H9 (cell line): ENCODE measurements around the gene LDB2. TPM values are rescaled to one million over a fixed set of nuclear protein-coding genes. Genes with fewer than 3 reads are reported as not detected.

ENCODE experiments used
- DNase-seq: peaks from one replicate; pipeline ENCODE4 v3.0.0-alpha.2; 2017
- H2AFZ ChIP-seq: one replicate; pipeline ENCODE4 v1.6.1; 2013; ENCODE audit warnings: mild to moderate bottlenecking, low read length, control low read depth, moderate library complexity
- H2AK5ac ChIP-seq: 2 replicates; pipeline ENCODE4 v1.6.1; 2013; ENCODE audit warnings: low read length, control low read depth, mixed read lengths; ENCODE audit not compliant: insufficient read length
- H2BK120ac ChIP-seq: one replicate; pipeline ENCODE4 v1.6.1; 2013; ENCODE audit warnings: low read depth, mild to moderate bottlenecking, low read length, control low read depth, inconsistent platforms; ENCODE audit not compliant: poor library complexity, severe bottlenecking
- H2BK12ac ChIP-seq: 2 replicates; pipeline ENCODE4 v1.6.1; 2013; ENCODE audit warnings: low read length, control low read depth, mixed read lengths, low read depth; ENCODE audit not compliant: insufficient read length
- H2BK15ac ChIP-seq: 2 replicates; pipeline ENCODE4 v1.6.1; 2013; ENCODE audit warnings: low read depth, low read length, control low read depth
- H2BK20ac ChIP-seq: one replicate; pipeline ENCODE4 v1.6.1; 2013; ENCODE audit warnings: low read depth, mild to moderate bottlenecking, low read length, control low read depth, inconsistent platforms; ENCODE audit not compliant: poor library complexity, severe bottlenecking
- H2BK5ac ChIP-seq: 2 replicates; pipeline ENCODE4 v1.6.1; 2013; ENCODE audit warnings: low read length, control low read depth, mixed read lengths; ENCODE audit not compliant: insufficient read length
- H3K14ac ChIP-seq: 2 replicates; pipeline ENCODE4 v1.6.1; 2013; ENCODE audit warnings: low read length, control low read depth; ENCODE audit not compliant: insufficient read depth
- H3K18ac ChIP-seq: 2 replicates; pipeline ENCODE4 v1.6.1; 2013; ENCODE audit warnings: low read depth, mild to moderate bottlenecking, mixed read lengths, low read length, control low read depth; ENCODE audit not compliant: insufficient read length
- H3K23ac ChIP-seq: 2 replicates; pipeline ENCODE4 v1.6.1; 2013; ENCODE audit warnings: low read length, control low read depth, mixed read lengths, low read depth; ENCODE audit not compliant: insufficient read length
- H3K23me2 ChIP-seq: 2 replicates; pipeline ENCODE4 v1.6.1; 2013; ENCODE audit warnings: low read depth, mild to moderate bottlenecking, mixed read lengths, low read length, control low read depth; ENCODE audit not compliant: insufficient read length, poor library complexity, severe bottlenecking
- H3K27ac ChIP-seq: 2 replicates; pipeline ENCODE4 v1.5.1; 2013; ENCODE audit warnings: low read length, control low read depth, mixed read lengths, low read depth; ENCODE audit not compliant: insufficient read length
- H3K27me3 ChIP-seq: 2 replicates; pipeline ENCODE4 v1.6.1; 2013; ENCODE audit warnings: low read length, control low read depth, inconsistent platforms; ENCODE audit not compliant: insufficient read depth
- H3K4ac ChIP-seq: 2 replicates; pipeline ENCODE4 v1.6.1; 2013; ENCODE audit warnings: low read depth, mild to moderate bottlenecking, control low read depth, inconsistent platforms, low read length, moderate library complexity
- H3K4me1 ChIP-seq: 2 replicates; pipeline ENCODE4 v1.6.1; 2013; ENCODE audit warnings: low read length, control low read depth, inconsistent platforms; ENCODE audit not compliant: insufficient read depth
- H3K4me2 ChIP-seq: 2 replicates; pipeline ENCODE4 v1.6.1; 2013; ENCODE audit warnings: low read length, control low read depth, mixed read lengths; ENCODE audit not compliant: insufficient read length, insufficient read depth
- H3K56ac ChIP-seq: 2 replicates; pipeline ENCODE4 v1.6.1; 2013; ENCODE audit warnings: low read depth, mild to moderate bottlenecking, mixed read lengths, low read length, control low read depth; ENCODE audit not compliant: insufficient read length
- H3K79me1 ChIP-seq: 2 replicates; pipeline ENCODE4 v1.6.1; 2013; ENCODE audit warnings: low read depth, mild to moderate bottlenecking, moderate library complexity, low read length, control low read depth, inconsistent platforms; ENCODE audit not compliant: insufficient read depth, poor library complexity, severe bottlenecking
- H3K79me2 ChIP-seq: 2 replicates; pipeline ENCODE4 v1.6.1; 2013; ENCODE audit warnings: low read length, control low read depth, inconsistent platforms; ENCODE audit not compliant: insufficient read depth
- H3K9ac ChIP-seq: 2 replicates; pipeline ENCODE4 v1.6.1; 2013; ENCODE audit warnings: low read length, control low read depth, mixed read lengths; ENCODE audit not compliant: insufficient read length; ENCODE audit errors: extremely low read depth
- H3K9me3 ChIP-seq: one replicate; pipeline ENCODE4 v1.6.1; 2013; ENCODE audit warnings: low read depth, low read length, inconsistent platforms; ENCODE audit not compliant: control insufficient read depth
- H3T11ph ChIP-seq: one replicate; pipeline ENCODE4 v1.6.1; 2013; ENCODE audit warnings: mild to moderate bottlenecking, low read length, control low read depth, inconsistent platforms
- H4K20me1 ChIP-seq: one replicate; pipeline ENCODE4 v1.6.1; 2013; ENCODE audit not compliant: control insufficient read depth, insufficient read length, insufficient read depth
- H4K5ac ChIP-seq: 2 replicates; pipeline ENCODE4 v1.6.1; 2013; ENCODE audit warnings: low read depth, mild to moderate bottlenecking, mixed read lengths, low read length, control low read depth; ENCODE audit not compliant: insufficient read length
- H4K8ac ChIP-seq: replicated peaks from 2 replicates; pipeline ENCODE4 v1.6.1; 2013; ENCODE audit warnings: low read length, control low read depth, mixed read lengths, low read depth; ENCODE audit not compliant: insufficient read length
- H4K91ac ChIP-seq: 2 replicates; pipeline ENCODE4 v1.6.1; 2013; ENCODE audit warnings: low read depth, mild to moderate bottlenecking, moderate library complexity, mixed read lengths, low read length, control low read depth; ENCODE audit not compliant: insufficient read length
- H3K27ac Mint-ChIP-seq, 3 experiments: 2 replicates in 2 of 3; 3 replicates in 1 of 3; pipeline ENCODE4 v1.8.0; 2020 to 2021; ENCODE audit warnings: mixed read lengths in 3 of 3, mild to moderate bottlenecking in 1 of 3, moderate library complexity in 1 of 3
- H3K27me3 Mint-ChIP-seq: 2 replicates; pipeline ENCODE4 v1.8.0; 2021; ENCODE audit warnings: low read depth, mild to moderate bottlenecking, moderate library complexity, mixed read lengths
- H3K36me3 Mint-ChIP-seq, 3 experiments: 2 replicates in 2 of 3; 3 replicates in 1 of 3; pipeline ENCODE4 v1.8.0; 2020 to 2021; ENCODE audit warnings: low read depth in 3 of 3, mixed read lengths in 3 of 3; ENCODE audit not compliant: insufficient read depth in 1 of 3
- H3K4me1 Mint-ChIP-seq, 2 experiments: 2 replicates each; pipeline ENCODE4 v1.8.0; 2020; ENCODE audit warnings: mixed read lengths in 2 of 2
- H3K4me3 Mint-ChIP-seq, 2 experiments: 2 replicates in 1 of 2; 3 replicates in 1 of 2; pipeline ENCODE4 v1.8.0; 2020 to 2021; ENCODE audit warnings: mild to moderate bottlenecking in 2 of 2, mixed read lengths in 2 of 2, moderate library complexity in 1 of 2
- H3K9me3 Mint-ChIP-seq, 2 experiments: 2 replicates in 1 of 2; 3 replicates in 1 of 2; pipeline ENCODE4 v1.8.0; 2020; ENCODE audit warnings: mild to moderate bottlenecking in 2 of 2, mixed read lengths in 2 of 2, moderate library complexity in 1 of 2
- WGBS: extraction: QIAGEN DNeasy Blood & Tissue Kit; methylation state at CpG from one replicate; pipeline ENCODE4 v1.1.7; 2013; ENCODE audit warnings: missing lambda C conversion rate, low lambda C conversion rate, mixed read lengths; ENCODE audit not compliant: insufficient read length; ENCODE audit errors: extremely low coverage; 5-methylcytosine and 5-hydroxymethylcytosine counted together
- total RNA-seq: library from RNA; stranded (reverse); gene quantifications from 2 replicates; pipeline ENCODE4 v1.2.1, GENCODE V29; 2021
- TF ChIP-seq, protein P1 (sequence below): fragments of 200-600 bp; sonication (generic); conservative IDR thresholded peaks from 3 replicates; pipeline ENCODE4 v1.8.0; 2021; ENCODE audit warnings: antibody characterized with exemption, mild to moderate bottlenecking

The LDB2 gene
- total RNA-seq, 1 experiment from 2014 or later, result 22.5 TPM

DNA sequence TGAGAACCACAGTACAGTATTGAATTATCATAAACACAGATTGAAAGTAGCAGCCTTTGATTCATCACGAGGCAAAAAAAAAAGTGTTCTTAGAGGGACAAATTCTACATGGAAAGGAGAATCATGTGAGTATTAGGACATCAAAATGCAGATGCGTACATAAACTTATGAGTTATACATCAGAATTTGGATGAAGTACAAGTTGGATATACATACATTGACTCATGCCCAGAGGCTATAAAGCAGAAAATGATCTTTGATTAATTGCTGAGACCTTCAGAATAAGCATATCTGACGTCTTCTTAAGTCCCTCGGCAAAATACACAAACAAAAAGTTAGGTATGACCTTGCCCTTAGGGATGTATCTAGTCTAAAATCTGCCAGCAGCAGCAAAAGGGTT lies 206.4 kb downstream of the LDB2 start:
- Histone ChIP-seq H2BK5ac (no peak overlapping the region), H3K4me1 (peaks cover 25% of the 10 kb centered on the region), H3K14ac (no peak overlapping the region), H3K18ac (no peak overlapping the region), H4K91ac (no peak overlapping the region), H3T11ph (no peak overlapping the region), H3K23ac (no peak overlapping the region), H3K9ac (no peak overlapping the region), H2AK5ac (no peak overlapping the region), H2BK20ac (no peak overlapping the region), H3K4me2 (no peak overlapping the region), H3K27ac (no peak overlapping the region), H4K8ac (no peak overlapping the region), H2AFZ (no peak overlapping the region), H3K79me1 (no peaks in the 10 kb centered on the region), H3K79me2 (no peaks in the 10 kb centered on the region), H3K56ac (no peak overlapping the region), H3K27me3 (no peaks in the 10 kb centered on the region), H2BK15ac (no peak overlapping the region), H3K9me3 (no peaks in the 10 kb centered on the region), H4K5ac (no peak overlapping the region), H3K23me2 (no peaks in the 10 kb centered on the region), H4K20me1 (no peaks in the 10 kb centered on the region), H3K4ac (no peak overlapping the region), H2BK12ac (no peak overlapping the region), H2BK120ac (no peak overlapping the region)
- H3K4me3 Mint-ChIP-seq, result no peak overlapping the region
- TF ChIP-seq, protein P1, sequence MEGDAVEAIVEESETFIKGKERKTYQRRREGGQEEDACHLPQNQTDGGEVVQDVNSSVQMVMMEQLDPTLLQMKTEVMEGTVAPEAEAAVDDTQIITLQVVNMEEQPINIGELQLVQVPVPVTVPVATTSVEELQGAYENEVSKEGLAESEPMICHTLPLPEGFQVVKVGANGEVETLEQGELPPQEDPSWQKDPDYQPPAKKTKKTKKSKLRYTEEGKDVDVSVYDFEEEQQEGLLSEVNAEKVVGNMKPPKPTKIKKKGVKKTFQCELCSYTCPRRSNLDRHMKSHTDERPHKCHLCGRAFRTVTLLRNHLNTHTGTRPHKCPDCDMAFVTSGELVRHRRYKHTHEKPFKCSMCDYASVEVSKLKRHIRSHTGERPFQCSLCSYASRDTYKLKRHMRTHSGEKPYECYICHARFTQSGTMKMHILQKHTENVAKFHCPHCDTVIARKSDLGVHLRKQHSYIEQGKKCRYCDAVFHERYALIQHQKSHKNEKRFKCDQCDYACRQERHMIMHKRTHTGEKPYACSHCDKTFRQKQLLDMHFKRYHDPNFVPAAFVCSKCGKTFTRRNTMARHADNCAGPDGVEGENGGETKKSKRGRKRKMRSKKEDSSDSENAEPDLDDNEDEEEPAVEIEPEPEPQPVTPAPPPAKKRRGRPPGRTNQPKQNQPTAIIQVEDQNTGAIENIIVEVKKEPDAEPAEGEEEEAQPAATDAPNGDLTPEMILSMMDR, result no peak
- H3K9me3 Mint-ChIP-seq, result no peaks in the 10 kb centered on the region
- peaks cover 34 to 44% of the 10 kb centered on the region in 2 experiments for H3K4me1 Mint-ChIP-seq
- no peaks in the 10 kb centered on the region for H3K27me3 Mint-ChIP-seq
- H3K36me3 Mint-ChIP-seq, result peaks cover 0 to 8% (median 5%) of the 10 kb centered on the region in 3 experiments; a peak in 3 of 7 replicates
- no peak for DNase-seq
- H3K27ac Mint-ChIP-seq, result no peak overlapping the region; a peak in 1 of 7 replicates
- WGBS, result no CpG with 5 or more reads among the region's 4 CpGs
